GM20431 (cell line): Measurements from ENCODE around the gene DEAF1.

Source experiments
- in situ Hi-C: fragments of 300-500 bp; cut with MseI, MboI; formaldehyde crosslinking; loops from one replicate; pipeline ENCODE4 v1.15.0; 2020; ENCODE audit warnings: low sequenced_read_pairs; ENCODE audit not compliant: unreplicated experiment

DEAF1 gene

DNA sequence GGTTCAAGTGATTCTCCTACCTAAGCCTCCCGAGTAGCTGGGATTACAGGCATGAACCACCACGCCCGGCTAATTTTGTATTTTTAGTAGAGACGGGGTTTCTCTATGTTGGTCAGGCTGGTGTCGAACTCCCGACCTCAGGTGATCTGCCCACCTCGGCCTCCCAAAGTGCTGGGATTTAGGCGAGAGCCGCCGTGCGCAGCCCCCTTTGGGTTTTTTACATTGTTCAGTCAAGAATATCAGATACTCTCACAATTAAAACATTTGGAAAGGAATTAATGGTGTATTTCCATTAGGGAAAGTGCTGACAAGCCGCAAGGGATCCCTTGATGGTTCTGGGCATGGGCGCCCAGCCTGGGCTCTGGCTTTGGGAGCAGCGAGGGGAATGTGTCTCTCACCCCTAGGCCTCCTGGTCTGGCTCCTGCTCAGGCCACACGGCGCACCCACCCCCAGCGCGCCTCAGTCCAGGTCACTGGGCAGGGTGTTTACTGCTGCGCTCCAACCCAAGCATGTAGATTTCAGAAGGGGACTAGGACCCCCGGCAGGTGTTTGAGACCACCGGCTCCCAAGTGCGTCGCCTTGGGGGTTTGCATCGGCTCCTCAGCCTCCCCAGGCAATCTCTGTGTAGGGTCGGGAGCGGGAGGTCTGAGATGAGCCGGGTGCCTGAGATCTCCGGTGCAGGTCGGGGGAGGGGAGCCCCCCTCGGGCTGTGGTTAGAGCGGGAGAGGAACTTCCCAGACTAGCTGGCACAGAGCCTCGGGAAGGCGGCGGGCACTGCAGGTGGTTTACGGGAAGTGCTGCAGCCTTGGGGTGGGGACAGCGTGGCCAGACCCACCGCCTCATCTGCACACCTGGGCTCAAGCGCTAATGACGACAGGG is 78.5 kb downstream of the DEAF1 start:
- in situ Hi-C loops = no loop called here

DNA sequence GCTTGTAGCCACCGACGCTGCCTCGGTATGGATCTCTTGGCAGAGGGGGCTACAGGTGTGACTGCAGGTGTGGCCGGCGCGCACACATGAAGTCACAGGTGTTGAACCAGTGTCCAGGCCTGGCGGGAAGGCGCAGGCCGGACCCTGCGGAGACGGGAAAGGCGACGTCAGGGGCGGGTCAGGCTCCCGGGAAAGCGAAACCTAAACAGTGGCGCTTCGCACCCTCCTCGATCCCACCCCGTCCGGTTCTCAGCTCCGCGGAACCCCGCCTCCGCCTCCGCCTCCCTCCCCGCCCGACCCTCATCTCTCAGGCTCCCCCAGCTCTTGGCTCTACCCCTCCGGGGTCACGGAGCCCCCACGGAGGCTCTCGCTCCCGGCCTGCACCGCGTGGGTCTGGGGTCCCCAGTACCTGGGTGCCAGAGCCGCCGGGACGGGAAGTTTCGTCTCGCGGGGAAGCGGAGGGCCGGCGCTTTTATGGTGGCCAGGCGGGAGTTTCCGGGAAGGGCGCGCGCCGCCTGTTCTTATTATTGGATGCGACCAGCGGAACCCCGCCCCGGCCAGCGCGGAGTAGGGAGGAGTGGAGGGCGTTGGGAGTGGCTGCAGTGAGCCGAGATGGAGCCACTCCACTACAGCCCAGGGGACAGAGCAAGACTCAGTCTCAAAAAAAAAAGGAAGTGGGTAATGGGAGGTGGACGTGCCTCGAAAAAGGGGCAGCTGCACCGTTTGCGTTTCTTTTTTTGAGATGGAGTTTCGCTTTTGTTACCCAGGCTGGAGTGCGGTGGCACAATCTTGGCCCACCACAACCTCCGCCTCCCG is 79.3 kb downstream of the DEAF1 start, which contains the start of gene IRF7:
Gene IRF7, minus strand, starts transcription at position 447 of the 816 bp plus-strand sequence. CDS start 586 bp downstream, outside the sequence.
- in situ Hi-C loops = no loop called here

DNA sequence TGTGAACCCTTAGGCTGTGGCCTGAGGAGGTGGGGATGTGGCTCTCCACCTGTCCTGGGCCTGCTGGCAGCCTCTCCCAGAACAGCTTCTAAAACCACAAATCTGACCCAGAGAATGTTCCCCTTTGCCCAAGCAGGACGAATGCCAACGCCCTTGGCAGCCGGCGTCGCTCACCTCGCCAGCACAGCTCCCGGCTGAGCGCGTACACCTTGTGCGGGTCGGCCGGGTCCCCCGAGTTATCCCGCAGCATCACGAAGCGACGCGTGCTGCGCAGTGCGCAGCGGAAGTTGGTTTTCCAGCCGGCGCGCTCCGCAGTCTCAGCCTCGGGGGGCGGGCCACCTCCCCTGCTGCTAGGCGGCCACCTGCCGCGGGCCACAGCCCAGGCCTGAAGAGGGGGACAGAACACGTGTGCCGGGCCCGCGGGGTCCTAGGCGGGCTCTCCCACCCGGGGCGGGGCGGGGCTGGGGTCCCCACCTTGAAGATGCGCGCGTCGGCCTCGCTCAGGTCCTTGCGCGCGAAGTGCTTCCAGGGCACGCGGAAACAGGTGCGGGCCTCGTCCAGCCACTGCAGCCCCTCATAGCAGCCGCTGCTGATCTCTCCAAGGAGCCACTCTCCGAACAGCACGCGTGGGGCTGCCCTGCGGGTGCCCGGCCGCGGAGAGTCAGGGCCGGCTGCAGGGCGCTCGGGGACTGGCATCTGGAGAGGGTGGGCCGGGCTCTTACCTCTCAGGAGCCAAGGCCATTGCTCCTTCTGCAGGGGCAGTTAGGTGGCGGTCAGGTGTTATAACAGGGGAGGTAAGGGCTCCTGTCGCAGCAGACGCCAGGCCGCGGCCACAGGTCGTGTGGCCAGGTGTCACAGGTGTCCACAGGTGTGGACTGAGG is 80.2 kb downstream of the DEAF1 start:
- in situ Hi-C loops = no loop called here

DNA sequence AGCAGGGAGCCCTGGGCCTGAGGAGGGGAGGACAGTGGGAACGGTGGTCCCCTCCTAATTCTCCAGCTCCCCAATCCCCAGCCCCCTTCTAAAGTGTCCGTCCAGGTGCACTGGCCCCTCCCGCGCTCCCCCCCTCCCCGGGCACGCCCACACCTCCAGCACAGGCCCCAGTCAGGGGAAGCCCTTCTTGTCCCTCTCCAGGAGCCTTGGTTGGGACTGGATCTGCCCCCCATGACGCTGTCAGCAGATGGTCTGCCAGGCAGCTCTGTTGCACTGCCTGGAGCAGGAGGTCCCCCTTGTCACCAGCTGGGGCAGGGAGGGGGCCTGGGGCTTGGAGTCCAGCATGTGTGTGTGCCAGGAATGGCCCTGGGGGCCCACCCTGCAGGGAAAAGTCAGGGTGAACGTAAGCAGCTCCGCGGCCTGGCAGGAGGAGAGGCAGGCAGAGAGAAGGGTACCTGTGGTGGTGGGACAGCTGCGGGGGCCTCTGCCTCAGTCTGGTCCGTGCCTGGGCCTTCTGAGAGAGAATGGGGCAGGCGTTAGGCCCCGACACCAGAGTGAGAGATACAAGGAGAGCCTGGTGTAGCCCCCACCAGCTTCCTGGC is 80.9 kb downstream of the DEAF1 start:
- in situ Hi-C loops = no loop called here

DNA sequence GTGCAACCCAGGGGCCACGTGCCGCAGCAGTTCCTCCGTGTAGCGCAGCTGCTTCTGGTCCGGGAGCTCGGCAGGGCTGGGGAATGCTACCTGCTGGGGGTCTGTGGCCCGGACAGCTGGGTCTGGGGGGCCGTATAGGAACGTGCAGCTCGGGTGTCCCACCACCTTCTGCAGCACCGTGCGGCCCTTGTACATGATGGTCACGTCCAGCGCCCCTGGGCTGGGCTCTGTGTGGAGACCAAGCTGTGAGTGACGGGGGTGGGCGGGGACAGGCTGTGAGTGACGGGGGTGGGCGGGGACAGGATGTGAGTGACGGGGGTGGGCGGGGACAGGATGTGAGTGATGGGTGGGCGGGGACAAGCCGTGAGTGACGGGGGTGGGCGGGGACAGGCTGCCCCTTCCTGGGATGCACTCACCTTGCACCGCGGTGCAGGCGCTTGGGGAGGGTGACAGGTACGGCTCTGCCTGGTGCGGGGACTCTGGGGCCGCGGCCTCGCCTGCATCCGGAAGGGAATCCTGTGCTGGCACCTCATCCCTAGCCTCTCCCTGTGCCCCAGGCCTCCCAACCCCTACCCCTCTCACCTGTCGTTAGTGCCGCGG is 81.6 kb downstream of the DEAF1 start:
- in situ Hi-C loops = no loop called here

DNA sequence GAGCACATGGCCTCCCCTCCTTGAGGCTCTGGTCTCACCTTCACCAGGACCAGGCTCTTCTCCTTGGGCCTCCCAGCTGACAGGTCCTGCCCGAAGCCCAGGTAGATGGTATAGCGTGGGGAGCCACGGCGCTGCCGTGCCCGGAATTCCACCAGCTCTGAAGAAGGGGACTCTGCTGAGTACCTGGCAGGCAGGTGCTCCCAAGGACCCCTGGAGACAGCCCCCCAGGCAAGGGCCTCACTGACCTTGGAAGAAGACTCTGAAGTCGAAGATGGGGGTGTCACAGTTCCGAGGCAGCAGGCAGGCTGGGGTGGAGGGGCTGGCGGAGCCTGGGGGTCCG is 82.1 kb downstream of the DEAF1 start:
- in situ Hi-C loops = no loop called here

DNA sequence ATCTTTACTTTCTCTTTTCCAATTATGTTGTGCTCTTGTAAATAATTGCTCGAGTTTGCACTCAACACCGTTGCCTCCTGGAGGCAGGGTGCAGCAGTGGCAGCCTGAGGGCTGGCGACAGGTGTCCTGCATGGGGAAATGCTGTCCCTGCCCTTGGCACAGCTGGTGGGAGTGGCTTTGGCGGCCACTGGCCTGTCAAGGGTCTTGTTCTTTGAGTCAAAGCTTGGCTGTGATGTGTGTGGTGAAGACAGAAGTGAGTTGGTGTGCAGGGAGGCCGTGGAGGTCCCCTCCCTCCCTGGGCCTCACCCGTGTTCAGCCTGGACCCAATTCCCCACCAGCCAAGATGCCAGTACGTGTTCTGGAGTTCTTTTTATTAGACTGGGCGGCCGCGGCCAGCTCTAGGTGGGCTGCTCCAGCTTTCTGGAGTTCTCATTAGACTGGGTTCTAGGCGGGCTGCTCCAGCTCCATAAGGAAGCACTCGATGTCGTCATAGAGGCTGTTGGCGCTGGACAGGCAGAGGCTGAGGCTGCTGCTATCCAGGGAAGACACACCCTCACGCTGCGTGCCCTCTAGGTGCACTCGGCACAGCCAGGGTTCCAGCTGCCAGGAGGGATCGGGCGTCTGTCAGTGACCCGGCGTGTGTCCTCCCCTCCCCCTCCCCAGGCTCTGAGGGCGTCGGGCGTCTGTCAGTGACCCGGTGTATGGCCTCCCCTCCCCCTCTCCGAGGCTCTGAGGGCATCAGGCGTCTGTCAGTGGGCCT is 82.6 kb downstream of the DEAF1 start:
- in situ Hi-C loops = no loop called here

DNA sequence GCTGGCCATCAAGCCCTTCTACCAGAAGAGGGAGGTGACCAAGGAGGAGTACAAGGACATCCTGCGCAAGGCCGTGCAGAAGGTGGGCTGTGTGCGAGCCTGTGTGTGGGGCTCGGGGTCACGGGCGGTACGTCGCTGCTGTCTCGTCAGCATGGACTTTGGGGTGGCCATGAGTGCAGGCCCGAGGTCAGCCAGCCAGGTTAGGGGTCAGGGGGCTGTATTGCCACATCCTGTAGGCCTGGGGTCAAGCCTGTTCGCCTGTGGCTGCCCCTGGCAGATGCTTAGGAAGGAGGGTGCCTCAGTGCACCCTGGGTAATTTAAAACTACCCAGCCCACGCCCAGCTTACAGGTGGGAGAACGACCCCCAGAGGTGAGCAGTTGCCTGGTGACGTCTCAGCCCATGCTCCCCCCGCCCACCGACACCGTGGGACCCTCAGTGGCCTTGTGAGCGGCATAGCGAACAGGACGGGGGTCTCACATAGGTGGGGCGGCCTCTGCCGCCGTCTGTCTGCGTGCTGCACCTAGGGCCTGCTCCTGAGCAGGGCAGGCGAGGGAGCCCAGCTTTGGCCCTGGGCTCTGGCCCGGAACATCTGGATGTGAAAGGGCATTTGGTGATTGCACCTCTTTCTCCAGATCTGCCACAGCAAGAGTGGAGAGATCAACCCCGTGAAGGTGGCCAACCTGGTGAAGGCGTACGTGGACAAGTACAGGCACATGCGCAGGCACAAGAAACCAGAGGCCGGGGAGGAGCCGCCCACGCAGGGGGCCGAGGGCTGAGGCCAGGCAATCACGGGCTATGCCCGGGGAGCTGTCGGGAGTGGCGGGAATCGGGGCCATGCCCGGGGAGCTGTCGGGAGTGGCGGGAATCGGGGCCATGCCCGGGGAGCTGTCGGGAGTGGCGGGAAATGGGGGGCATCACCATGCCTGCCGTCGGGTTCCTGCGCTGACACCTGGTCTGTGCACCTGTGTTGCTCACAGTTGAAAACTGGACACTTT is 83.7 kb downstream of the DEAF1 start:
- in situ Hi-C loops = no loop called here

DNA sequence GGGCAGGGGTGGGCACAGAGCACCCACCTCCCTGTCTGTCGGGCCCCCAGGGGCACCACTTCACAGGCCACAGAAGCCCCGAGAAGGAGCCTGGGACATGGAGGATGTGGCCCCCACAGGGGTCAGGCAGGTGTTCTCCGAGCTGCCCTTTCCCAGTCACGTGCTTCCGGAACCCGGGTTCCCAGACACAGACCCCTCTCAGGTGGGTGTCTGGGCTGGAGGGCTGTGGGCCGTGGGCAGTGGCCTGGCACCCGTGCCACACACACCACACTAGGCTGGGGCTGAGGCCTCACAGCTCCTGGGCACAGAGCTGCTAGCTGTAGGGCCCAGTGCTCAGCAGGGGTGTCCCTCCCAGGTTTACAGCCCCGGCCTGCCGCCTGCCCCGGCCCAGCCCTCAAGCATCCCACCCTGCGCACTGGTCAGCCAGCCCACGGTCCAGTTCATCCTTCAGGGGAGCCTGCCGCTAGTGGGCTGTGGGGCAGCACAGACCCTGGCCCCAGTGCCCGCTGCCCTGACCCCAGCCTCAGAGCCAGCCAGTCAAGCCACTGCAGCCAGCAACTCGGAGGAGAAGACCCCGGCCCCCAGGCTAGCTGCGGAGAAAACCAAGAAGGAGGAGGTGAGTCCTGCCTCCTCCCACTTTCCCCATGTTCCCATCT is 84.7 kb downstream of the DEAF1 start:
- in situ Hi-C loops = no loop called here

DNA sequence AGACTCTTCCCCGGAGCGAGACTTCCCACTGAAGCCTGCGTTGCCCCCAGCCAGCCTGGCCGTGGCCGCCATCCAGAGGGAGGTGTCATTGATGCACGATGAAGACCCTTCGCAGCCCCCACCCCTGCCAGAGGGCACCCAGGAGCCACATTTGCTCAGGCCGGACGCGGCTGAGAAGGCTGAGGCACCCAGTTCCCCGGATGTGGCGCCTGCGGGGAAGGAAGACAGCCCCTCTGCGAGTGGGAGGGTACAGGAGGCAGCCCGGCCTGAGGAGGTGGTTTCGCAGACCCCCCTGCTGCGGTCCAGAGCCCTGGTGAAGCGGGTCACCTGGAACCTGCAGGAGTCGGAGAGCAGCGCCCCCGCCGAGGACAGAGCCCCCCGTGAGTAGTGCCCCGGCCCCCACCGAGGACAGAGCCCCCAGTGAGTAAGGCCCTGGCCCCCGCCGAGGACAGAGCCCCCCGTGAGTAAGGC is 85.6 kb downstream of the DEAF1 start:
- in situ Hi-C loops = no loop called here

DNA sequence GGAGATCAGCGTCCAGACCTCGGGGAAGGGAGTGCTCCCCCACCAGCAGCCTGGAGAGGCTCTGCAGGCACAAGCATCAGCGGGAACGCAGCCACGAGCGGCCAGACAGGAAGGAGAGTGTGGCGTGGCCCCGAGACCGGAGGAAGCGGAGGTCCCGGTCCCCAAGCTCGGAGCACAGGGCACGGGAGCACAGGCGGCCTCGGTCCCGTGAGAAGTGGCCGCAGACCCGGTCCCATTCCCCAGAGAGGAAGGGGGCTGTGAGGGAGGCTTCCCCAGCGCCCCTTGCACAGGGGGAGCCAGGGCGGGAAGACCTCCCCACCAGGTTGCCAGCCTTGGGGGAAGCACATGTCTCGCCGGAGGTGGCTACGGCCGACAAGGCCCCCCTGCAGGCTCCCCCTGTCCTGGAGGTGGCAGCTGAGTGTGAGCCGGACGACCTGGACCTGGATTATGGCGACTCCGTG is 86.2 kb downstream of the DEAF1 start:
- in situ Hi-C loops = no loop called here

DNA sequence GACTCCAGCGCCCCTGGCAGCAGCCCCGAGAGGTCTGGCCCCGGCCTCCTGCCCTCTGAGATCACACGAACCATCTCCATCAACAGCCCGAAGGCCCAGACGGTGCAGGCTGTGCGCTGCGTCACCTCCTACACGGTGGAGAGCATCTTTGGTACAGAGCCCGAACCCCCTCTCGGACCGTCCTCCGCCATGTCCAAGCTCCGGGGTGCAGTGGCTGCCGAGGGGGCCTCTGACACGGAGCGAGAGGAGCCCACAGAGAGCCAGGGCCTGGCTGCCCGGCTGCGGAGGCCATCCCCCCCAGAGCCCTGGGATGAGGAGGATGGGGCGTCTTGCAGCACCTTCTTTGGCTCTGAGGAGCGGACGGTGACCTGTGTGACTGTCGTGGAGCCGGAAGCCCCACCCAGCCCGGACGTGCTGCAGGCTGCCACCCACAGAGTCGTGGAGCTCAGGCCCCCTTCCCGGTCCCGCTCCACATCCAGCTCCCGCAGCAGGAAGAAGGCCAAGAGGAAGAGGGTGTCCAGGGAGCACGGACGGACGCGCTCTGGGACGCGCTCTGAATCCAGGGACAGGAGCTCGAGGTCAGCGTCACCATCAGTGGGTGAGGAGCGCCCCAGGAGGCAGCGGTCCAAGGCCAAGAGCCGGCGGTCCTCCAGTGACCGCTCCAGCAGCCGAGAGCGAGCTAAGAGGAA is 86.9 kb downstream of the DEAF1 start:
- in situ Hi-C loops = no loop called here

DNA sequence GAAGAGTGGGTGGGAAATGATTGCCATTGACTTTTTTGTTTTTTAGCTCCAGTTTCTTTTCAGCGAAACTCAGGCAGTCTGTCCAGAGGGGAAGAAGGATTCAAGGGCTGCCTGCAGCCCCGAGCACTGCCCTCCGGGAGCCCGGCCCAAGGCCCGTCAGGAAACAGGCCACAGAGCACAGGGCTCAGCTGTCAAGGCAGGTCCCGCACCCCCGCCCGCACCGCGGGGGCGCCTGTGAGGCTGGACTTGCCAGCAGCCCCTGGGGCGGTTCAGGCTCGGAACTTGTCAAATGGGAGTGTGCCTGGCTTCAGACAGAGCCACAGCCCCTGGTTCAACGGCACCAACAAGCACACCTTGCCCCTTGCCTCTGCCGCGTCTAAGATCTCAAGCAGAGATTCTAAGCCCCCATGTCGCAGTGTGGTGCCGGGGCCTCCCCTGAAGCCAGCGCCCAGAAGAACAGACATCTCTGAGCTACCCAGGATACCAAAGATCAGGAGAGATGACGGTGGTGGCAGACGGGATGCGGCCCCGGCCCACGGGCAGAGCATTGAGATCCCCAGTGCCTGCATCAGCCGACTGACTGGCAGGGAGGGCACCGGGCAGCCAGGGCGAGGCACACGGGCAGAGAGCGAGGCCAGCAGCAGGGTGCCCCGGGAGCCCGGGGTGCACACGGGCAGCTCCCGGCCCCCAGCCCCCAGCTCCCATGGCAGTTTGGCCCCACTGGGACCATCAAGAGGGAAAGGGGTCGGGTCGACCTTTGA is 87.8 kb downstream of the DEAF1 start:
- in situ Hi-C loops = no loop called here

DNA sequence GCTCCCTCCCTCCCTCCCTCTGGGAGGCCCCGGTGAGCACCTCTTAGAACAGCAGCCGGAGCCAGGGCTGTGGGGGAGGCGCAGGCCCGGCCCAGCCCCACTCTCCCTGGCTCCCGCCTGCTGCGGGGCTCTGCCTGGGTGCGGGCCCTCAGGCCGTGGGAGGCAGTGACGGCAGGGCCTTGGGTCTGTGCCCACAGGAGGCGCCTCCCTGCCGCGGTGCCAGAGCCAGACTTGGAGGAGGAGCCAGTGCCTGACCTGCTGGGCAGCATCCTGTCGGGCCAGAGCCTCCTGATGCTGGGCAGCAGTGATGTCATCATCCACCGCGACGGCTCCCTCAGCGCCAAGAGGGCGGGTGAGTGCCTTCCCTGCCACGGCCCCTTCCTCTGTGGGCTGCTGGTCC is 88.8 kb downstream of the DEAF1 start:
- in situ Hi-C loops = no loop called here

DNA sequence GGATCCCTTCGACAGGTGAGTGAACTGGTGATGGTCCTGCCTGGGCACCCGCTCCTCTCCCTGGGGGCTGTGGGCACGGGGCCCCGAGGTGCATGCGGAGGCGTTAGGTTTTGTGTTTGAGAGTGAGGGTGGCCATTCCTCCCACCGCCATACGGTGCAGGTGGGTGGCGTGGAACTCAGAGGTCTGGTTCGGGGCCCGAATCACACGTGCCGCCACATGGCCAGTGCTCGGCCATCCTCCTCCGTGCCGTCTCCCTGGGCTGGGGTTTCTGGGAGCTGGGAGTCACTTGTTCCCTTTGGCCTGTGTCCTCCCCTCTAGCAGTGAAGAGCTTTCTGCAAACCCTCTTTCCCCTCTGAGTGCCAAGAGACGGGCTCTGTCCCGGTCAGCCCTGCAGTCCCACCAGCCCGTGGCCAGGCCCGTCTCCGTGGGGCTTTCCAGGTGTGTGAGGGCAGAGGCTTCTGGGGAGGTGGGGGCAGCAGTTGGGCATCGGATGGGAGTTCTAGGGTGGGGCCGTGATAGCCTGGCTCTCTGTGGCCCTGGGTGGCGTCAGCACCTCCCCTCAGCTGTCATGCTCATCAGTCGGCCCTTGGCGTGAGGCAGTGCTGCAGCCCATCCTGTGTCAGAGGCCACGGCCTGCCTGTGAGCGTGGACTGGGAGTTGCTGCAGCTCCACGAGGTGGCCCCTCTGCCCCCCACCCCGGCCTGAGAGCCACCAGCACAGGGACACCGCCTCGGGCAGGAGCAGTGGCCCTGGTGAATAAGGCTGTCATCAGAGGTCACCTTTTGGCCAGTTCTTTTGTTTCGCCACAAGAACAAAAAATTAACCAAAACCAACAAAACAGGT is 89.5 kb downstream of the DEAF1 start:
- in situ Hi-C loops = no loop called here
